ENCODE results near the gene RBM42. TPM values are rescaled to one million over a fixed set of nuclear protein-coding genes. Genes with fewer than 3 reads are reported as not detected.

RBM42 gene
- total and polyA plus RNA-seq, 2 of the 13 experiments (the other 11 are each of a cell fraction or from before 2014, with no cell fraction given) = 27.2 to 55.3 TPM

- TF ChIP-seq KLF11 (CRISPR knock-in tag; IDR thresholded peaks at IDR 0.05) (0 out of 2 replicates have a peak, but pooled peaks have one; percentile 31), SP4 (CRISPR knock-in tag; IDR thresholded peaks at IDR 0.05) (peak; percentile 94), PRMT3 (CRISPR knock-in tag; IDR thresholded peaks at IDR 0.05; ENCODE audit: borderline replicate concordance, low read depth) (no peak), ZMYM3 (CRISPR knock-in tag; IDR thresholded peaks at IDR 0.05) (0 out of 2 replicates have a peak, but pooled peaks have one; percentile 14), ZNF138 (CRISPR knock-in tag; IDR thresholded peaks at IDR 0.05; ENCODE audit: low read depth) (0 out of 2 replicates have a peak, but pooled peaks have one; percentile 29), NFIB (CRISPR knock-in tag; IDR thresholded peaks at IDR 0.05; ENCODE audit: borderline replicate concordance) (no peak), ZNF616 (CRISPR knock-in tag; IDR thresholded peaks at IDR 0.05; ENCODE audit: low read depth) (no peak), KDM5A (IDR thresholded peaks at IDR 0.05; ENCODE audit: borderline replicate concordance, low read length) (peak; percentile 77), PAWR (CRISPR knock-in tag; IDR thresholded peaks at IDR 0.05; ENCODE audit: borderline replicate concordance) (no peak), ONECUT2 (CRISPR knock-in tag; IDR thresholded peaks at IDR 0.05) (no peak), ZNF691 (CRISPR knock-in tag; IDR thresholded peaks at IDR 0.05; ENCODE audit: borderline replicate concordance, low read depth) (0 out of 2 replicates have a peak, but pooled peaks have one; percentile 17), RXRB (CRISPR knock-in tag; IDR thresholded peaks at IDR 0.05; ENCODE audit: borderline replicate concordance) (0 out of 2 replicates have a peak, but pooled peaks have one; percentile 23), SIN3B (IDR thresholded peaks at IDR 0.05; ENCODE audit: low read length) (peak; percentile 28; the same call in 1 of the 2 replicates), PCBP2 (optimal IDR thresholded peaks at IDR 0.05; ENCODE audit: low read depth, low read length, poor library complexity, severe bottlenecking) (no peak), GPN1 (CRISPR knock-in tag; IDR thresholded peaks at IDR 0.05; ENCODE audit: borderline replicate concordance) (no peak), ZSCAN20 (CRISPR knock-in tag; IDR thresholded peaks at IDR 0.05; ENCODE audit: borderline replicate concordance) (peak; percentile 46; the same call in 1 of the 2 replicates), THAP11 (CRISPR knock-in tag; IDR thresholded peaks at IDR 0.05) (peak; percentile 87), GLMP (CRISPR knock-in tag; IDR thresholded peaks at IDR 0.05; ENCODE audit: borderline replicate concordance) (no peak), MZF1 (CRISPR knock-in tag; IDR thresholded peaks at IDR 0.05; ENCODE audit: borderline replicate concordance) (0 out of 2 replicates have a peak, but pooled peaks have one; percentile 34), ZNF781 (CRISPR knock-in tag; IDR thresholded peaks at IDR 0.05; ENCODE audit: borderline replicate concordance, not compliant biosample characterization) (no peak), ZNF839 (CRISPR knock-in tag; IDR thresholded peaks at IDR 0.05; ENCODE audit: borderline replicate concordance) (no peak), ERF (CRISPR knock-in tag; IDR thresholded peaks at IDR 0.05) (peak; percentile 31; the same call in 1 of the 2 replicates), ZBTB1 (CRISPR knock-in tag; IDR thresholded peaks at IDR 0.05; ENCODE audit: borderline replicate concordance) (no peak), DRAP1 (CRISPR knock-in tag; IDR thresholded peaks at IDR 0.05) (peak; percentile 96), IRF2 (CRISPR knock-in tag; IDR thresholded peaks at IDR 0.05) (0 out of 2 replicates have a peak, but pooled peaks have one; percentile 20), SP140L (CRISPR knock-in tag; IDR thresholded peaks at IDR 0.05; ENCODE audit: borderline replicate concordance) (no peak), ZSCAN25 (CRISPR knock-in tag; IDR thresholded peaks at IDR 0.05) (0 out of 2 replicates have a peak, but pooled peaks have one; percentile 48), REXO4 (CRISPR knock-in tag; IDR thresholded peaks at IDR 0.05; ENCODE audit: borderline replicate concordance) (no peak)
Observed at GRCh38 chr19:35648017-35648961, 19.5 kb downstream of the RBM42 start, which contains the start of gene COX6B1 (continued).
